ENCODE data around the gene EZH1. TPM values are rescaled to one million over a fixed set of nuclear protein-coding genes. Genes with fewer than 3 reads are reported as not detected.

EZH1 gene
- total RNA-seq, 4 donors from 2014 or later, result 53.7 to 126 (median 91.8) TPM

DNA sequence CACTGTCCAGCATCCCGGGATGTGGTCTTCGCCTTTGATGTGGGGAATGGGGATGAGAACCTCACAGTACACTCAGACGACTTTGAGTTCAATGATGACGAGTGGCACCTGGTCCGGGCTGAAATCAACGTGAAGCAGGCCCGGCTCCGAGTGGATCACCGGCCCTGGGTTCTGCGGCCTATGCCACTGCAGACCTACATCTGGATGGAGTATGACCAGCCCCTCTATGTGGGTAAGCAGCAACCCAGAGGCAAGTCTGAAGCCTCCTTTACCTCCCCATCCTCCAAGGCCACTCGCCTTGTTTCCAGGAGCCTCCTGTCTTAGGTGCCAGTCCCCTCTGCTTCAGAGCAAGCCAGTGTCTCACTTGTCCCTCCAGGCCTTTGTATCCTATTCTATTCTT lies 52.4 kb downstream of the EZH1 start:
- TF ChIP-seq, protein P1, sequence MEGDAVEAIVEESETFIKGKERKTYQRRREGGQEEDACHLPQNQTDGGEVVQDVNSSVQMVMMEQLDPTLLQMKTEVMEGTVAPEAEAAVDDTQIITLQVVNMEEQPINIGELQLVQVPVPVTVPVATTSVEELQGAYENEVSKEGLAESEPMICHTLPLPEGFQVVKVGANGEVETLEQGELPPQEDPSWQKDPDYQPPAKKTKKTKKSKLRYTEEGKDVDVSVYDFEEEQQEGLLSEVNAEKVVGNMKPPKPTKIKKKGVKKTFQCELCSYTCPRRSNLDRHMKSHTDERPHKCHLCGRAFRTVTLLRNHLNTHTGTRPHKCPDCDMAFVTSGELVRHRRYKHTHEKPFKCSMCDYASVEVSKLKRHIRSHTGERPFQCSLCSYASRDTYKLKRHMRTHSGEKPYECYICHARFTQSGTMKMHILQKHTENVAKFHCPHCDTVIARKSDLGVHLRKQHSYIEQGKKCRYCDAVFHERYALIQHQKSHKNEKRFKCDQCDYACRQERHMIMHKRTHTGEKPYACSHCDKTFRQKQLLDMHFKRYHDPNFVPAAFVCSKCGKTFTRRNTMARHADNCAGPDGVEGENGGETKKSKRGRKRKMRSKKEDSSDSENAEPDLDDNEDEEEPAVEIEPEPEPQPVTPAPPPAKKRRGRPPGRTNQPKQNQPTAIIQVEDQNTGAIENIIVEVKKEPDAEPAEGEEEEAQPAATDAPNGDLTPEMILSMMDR (IDR thresholded peaks at IDR 0.05; ENCODE audit: low read depth), result no peak

DNA sequence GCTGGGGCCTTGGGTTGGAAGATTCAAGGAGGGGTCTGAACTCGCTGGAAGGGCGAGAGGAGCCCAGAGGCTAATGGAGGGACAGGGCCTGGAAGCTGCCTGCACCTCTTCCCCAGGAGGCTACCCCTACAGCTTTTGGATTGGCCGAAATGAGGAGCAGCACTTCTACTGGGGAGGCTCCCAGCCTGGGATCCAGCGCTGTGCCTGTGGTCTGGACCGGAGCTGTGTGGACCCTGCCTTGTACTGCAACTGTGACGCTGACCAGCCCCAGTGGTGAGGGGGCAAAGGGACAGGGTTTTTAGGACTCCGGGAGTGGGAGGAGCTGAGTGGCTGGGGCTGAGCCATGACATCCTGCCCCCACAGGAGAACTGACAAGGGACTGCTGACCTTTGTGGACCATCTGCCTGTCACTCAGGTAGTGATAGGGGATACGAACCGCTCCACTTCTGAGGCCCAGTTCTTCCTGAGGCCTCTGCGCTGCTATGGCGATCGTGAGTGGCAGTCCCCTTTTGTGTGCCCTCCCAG lies 53.8 kb downstream of the EZH1 start:
- TF ChIP-seq, protein P1 (IDR thresholded peaks at IDR 0.05; ENCODE audit: low read depth), result no peak

DNA sequence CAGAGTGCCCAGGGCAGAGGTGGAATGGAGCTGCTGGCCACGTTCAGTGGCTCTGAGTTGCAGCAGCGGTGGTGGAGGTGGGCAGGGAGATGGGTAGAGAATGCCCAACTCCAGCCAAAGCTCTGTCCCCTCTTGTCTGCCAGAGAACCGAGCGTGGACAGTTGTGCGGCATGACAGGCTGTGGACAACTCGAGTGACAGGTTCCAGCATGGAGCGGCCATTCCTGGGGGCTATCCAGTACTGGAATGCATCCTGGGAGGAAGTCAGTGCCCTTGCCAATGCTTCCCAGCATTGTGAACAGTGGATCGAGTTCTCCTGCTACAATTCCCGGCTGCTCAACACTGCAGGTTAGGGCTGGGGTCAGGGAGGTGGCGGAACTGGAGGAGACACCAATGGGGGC lies 54.2 kb downstream of the EZH1 start:
- TF ChIP-seq, protein P1 (IDR thresholded peaks at IDR 0.05; ENCODE audit: low read depth), result no peak

DNA sequence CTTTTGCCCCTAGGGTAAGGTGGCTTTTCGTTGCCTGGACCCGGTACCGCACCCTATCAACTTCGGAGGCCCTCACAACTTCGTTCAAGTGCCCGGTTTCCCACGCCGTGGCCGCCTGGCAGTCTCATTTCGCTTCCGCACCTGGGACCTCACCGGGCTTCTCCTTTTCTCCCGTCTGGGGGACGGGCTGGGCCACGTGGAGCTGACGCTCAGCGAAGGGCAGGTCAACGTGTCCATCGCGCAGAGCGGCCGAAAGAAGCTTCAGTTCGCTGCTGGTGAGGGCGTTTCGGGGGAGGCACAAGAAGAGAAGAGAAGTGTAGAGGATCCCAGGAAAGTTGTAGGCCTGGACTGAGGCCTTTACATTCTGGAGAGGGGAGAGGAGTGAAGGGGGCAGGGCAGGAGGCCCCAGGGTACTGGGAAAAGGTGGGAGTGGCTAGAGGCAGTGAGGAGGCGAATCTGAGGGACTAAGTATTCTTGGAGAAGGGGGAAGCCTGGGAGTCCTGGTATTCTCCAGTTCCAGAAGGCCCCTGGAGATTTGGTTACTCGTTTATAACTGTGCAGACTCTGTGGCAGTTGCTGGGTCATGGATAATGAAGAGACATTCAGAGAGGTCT lies 57.0 kb downstream of the EZH1 start:
- TF ChIP-seq, protein P1 (IDR thresholded peaks at IDR 0.05; ENCODE audit: low read depth), result no peak

DNA sequence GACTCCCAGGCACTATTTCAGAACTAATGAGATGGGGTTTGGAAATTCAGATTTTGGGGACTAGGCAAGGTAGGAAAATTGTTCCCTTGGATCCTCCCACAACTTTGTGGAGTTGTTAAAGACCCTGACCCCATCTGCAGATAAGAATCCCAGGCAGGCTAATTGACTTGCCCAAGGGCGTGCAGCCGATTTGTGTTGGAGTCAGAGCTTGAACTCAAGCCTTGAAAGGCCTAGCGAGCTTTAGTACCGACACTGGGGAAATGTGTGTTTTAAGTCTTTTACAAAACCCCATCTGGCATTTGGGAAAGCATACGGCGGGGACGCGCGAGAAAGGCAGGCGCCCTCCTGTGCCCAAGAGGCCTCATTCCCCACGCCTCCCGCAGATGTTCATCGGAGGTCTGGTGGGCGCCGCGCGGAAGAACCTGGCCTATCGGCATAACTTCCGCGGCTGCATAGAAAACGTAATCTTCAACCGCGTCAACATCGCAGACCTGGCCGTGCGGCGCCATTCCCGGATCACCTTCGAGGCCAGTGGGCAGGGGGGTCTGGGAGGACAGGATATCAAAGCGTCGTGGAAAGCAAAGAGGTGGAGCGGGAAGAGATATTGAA lies 58.2 kb downstream of the EZH1 start:
- TF ChIP-seq, protein P1 (IDR thresholded peaks at IDR 0.05; ENCODE audit: low read depth), result no peak

DNA sequence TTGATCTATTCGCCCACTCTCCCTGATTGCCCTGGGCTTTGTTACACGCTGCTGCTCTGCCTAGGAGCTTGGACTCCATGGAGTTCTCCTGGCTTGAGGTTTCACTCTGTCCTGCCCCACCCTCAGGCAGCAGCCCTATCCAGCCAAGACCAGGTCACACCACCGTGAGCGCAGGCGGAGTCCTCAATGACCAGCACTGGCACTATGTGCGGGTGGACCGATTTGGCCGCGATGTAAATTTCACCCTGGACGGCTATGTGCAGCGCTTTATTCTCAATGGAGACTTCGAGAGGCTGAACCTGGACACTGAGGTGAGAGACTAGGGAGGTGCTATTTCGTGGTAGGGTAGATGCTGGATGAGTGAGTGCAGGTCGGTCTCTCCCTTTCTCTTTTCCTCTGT lies 59.0 kb downstream of the EZH1 start:
- TF ChIP-seq, protein P1 (IDR thresholded peaks at IDR 0.05; ENCODE audit: low read depth), result no peak

DNA sequence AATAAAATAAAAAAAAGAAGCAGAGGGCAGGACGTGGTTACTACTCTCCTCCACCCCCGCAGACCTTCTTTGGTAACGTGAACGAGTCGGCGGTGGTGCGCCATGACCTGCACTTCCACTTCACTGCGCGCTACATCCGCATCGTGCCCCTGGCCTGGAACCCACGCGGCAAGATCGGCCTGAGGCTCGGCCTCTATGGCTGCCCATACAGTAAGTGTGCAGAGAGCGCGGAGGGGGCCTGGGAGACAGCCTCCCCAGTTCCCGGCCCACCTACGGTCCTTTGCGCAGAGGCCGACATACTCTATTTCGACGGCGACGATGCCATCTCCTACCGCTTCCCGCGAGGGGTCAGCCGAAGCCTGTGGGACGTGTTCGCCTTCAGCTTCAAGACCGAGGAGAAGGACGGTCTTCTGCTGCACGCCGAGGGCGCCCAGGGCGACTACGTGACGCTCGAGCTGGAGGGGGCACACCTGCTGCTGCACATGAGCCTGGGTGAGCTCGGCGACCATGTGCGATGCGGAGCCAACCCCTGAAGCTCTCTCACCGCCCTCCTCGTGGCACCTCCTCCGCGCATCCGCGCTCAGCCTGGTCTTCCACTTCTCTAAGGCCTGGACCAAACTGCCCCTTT lies 59.8 kb downstream of the EZH1 start:
- TF ChIP-seq, protein P1 (IDR thresholded peaks at IDR 0.05; ENCODE audit: low read depth), result no peak

Data from subcutaneous adipose tissue (tissue), 4 donors.